Measurements from ENCODE around the gene MRTO4. TPM values are rescaled to one million over a fixed set of nuclear protein-coding genes. Genes with fewer than 3 reads are reported as not detected.

Gene MRTO4
- total RNA-seq, 2 donors from 2014 or later = 17.6 to 27.7 TPM

DNA sequence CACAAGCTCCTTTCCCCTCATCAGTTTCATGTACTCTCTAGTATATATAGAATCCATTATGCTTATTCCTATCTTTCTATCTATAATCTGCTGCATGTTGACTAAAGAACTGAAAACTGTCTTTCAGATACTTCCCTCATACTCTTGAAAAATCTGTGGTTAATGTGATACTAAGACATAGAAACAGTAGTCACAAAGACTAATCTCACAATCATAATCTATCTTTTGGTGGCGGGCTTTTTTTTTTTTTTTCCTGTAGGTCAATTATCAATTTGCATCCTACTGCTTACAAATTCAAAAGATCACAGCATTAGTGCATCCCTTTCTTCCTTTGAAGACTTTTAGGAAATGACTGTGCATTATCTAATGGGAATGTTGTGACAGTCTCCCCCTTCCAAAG, 46.2 kb upstream of the MRTO4 start:
- WGBS, 2 donors = 52 to 69% methylated on average over 1 of the region's 1 CpG
- Histone ChIP-seq H3K27ac (peak overlapping the region in 2 of 4 donors; percentile 7 to 37), H3K36me3 (replicated peaks in 1 of 2; ENCODE audit: insufficient read depth in 1 of 2, low read depth in 2 of 2) (no peaks in the 10 kb centered on the region), H3K4me1 (peaks cover 59% of the 10 kb centered on the region), H3K27me3 (no peaks in the 10 kb centered on the region), H3K9me3 (no peaks in the 10 kb centered on the region), H3K4me3 (no peak overlapping the region)
- ATAC-seq (no peak), DNase-seq (no peak)
- no peak for TF ChIP-seq POLR2A (IDR thresholded peaks at IDR 0.05)
- TF ChIP-seq, protein P1, sequence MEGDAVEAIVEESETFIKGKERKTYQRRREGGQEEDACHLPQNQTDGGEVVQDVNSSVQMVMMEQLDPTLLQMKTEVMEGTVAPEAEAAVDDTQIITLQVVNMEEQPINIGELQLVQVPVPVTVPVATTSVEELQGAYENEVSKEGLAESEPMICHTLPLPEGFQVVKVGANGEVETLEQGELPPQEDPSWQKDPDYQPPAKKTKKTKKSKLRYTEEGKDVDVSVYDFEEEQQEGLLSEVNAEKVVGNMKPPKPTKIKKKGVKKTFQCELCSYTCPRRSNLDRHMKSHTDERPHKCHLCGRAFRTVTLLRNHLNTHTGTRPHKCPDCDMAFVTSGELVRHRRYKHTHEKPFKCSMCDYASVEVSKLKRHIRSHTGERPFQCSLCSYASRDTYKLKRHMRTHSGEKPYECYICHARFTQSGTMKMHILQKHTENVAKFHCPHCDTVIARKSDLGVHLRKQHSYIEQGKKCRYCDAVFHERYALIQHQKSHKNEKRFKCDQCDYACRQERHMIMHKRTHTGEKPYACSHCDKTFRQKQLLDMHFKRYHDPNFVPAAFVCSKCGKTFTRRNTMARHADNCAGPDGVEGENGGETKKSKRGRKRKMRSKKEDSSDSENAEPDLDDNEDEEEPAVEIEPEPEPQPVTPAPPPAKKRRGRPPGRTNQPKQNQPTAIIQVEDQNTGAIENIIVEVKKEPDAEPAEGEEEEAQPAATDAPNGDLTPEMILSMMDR (IDR thresholded peaks at IDR 0.05) = no peak
- intact Hi-C loops (cut with DNase I) = no loop called here

- no peak for TF ChIP-seq POLR2A (IDR thresholded peaks at IDR 0.05)
- TF ChIP-seq, protein P1 (IDR thresholded peaks at IDR 0.05) = no peak
- Histone ChIP-seq H3K9me3 (no peaks in the 10 kb centered on the region), H3K27me3 (no peaks in the 10 kb centered on the region), H3K4me1 (peaks cover 59% of the 10 kb centered on the region), H3K4me3 (no peak overlapping the region), H3K36me3 (replicated peaks in 1 of 2; ENCODE audit: insufficient read depth in 1 of 2, low read depth in 2 of 2) (no peaks in the 10 kb centered on the region), H3K27ac (peak overlapping the region in 2 of 4 donors; percentile 7 to 37)
- 17 to 23% methylated on average over 5 of the region's 5 CpGs for WGBS, 2 donors
- no peak for DNase-seq
- ATAC-seq = no peak
- intact Hi-C loops (cut with DNase I) = no loop called here
These were observed 45.8 kb upstream of the MRTO4 start for GRCh38 chr1:19205845-19206244.

DNA sequence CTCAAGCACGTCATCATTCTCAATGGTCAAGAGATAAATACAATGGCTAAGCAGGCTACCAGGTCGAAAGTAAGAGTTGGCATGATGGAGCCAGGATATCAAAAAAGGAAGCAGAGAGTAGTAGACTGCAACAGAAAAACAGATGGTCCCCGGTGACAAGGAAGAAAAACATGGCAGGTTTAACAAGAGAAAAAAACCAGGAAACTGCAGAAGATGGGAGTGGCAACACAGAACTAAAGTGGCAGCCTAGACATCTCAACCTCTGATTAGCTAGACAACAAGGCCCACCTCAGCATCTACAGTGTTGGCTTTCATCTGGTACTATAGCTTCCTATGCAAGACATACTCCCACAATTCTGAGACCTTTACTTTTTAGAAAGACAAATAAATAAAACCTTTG, 44.7 kb upstream of the MRTO4 start:
- no peaks in the 10 kb centered on the region for H3K27me3 ChIP-seq
- no peak overlapping the region for H3K4me3 ChIP-seq
- H3K36me3 ChIP-seq (replicated peaks in 1 of 2; ENCODE audit: insufficient read depth in 1 of 2, low read depth in 2 of 2) = no peaks in the 10 kb centered on the region
- no peak for TF ChIP-seq POLR2A (IDR thresholded peaks at IDR 0.05)
- TF ChIP-seq, protein P1 (IDR thresholded peaks at IDR 0.05) = no peak
- peaks cover 67% of the 10 kb centered on the region for H3K4me1 ChIP-seq
- intact Hi-C loops (cut with DNase I) = no loop called here
- no peak overlapping the region for H3K27ac ChIP-seq
- H3K9me3 ChIP-seq = no peaks in the 10 kb centered on the region
- no peak for DNase-seq
- ATAC-seq = no peak
- WGBS, 2 donors = 77 to 78% methylated on average over 3 of the region's 3 CpGs

DNA sequence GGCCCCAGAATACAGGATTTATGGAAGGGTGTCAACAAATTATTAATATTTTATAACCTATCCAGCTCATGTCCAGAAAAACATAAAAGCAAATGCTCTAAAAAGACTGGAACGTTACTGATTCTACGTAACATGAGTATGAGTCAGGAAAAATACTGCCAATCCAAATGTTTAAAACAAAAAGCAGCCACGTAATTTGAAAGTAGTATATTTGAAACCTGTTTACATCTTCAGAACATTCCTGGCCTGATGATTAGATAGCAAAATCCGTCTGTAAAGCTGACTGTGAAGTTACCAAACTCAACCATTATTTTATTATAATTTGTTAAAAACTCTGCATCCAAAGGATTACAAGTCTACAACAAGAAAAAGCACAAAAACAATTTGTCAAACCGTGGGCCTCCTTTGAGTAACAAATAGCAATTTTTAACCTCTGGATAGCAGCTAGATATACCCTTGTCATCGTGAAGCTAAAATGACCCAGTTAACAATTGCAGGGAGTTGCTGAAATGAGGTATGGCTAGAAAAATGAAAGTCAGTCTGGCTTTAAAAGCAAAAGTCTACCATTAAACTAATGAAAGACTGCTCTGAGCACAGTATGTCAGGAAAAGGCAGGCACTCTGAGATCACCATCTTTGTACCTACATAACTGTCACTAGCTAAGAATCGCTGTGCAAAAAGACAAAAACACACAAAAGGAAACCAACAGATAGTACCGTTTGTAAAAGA, 42.7 kb upstream of the MRTO4 start:
- H3K27me3 ChIP-seq = no peaks in the 10 kb centered on the region
- H3K36me3 ChIP-seq (replicated peaks in 1 of 2; ENCODE audit: insufficient read depth in 1 of 2, low read depth in 2 of 2) = no peaks in the 10 kb centered on the region
- H3K4me1 ChIP-seq = peaks cover 64% of the 10 kb centered on the region
- no peak for TF ChIP-seq POLR2A (IDR thresholded peaks at IDR 0.05)
- TF ChIP-seq, protein P1 (IDR thresholded peaks at IDR 0.05) = no peak
- ATAC-seq (no peak), DNase-seq (no peak)
- intact Hi-C loops (cut with DNase I) = no loop called here
- H3K9me3 ChIP-seq = no peaks in the 10 kb centered on the region
- H3K4me3 ChIP-seq = peak overlapping the region in 1 of 2 donors; percentile 64
- H3K27ac ChIP-seq = peak overlapping the region in 3 of 4 donors; percentile 69 to 94 (median 92)
- WGBS, 2 donors = 10 to 14% methylated on average over 8 of the region's 8 CpGs
